ENCODE results near the gene KRT71.

GRCh38 chr12:52591521-52591920, 38.6 kb upstream of the KRT71 start:
- TF ChIP-seq CTCF (IDR thresholded peaks at IDR 0.05) (no peak), EP300 (IDR thresholded peaks at IDR 0.05) (no peak), POLR2A (IDR thresholded peaks at IDR 0.05) (no peak)
